Measurements from ENCODE around the gene TSN.
A peak's percentile ranks its signal among the peaks of the same experiment; 100 is the strongest.
"Not testable (repeated sequence)": the region's sequence is repeated elsewhere in the genome, so short reads cannot be mapped to it uniquely, and the experiment has no call there.

The TSN gene

DNA sequence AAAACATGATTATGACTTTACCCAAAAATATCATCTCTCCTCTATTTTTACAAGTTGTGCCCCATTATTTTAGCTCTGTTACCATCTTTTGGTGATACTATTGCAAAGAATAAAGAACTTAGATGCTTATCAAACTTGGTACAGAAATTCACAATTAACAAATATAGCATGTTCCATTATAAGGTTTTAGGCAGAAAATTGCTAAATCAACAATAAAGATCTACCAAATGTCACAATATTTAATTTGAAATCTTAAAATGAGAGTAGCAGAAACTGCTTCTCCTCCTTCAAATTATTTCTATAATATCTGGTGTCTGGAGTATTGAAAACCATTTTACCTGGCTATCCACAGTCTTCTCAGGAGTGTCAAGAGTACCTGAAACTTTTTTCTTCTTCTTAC is 27.5 kb upstream of the TSN start:
- Mint-ChIP-seq H3K4me1 (ENCODE audit: low read depth) (peaks cover 6% of the 10 kb centered on the region), H3K9me3 (no peaks in the 10 kb centered on the region), H3K27me3 (no peaks in the 10 kb centered on the region), H3K27ac (no peak overlapping the region), H3K36me3 (ENCODE audit: low read depth) (peaks cover 68% of the 10 kb centered on the region), H3K4me3 (no peak overlapping the region)
- intact Hi-C loops (cut with micrococcal nuclease) = no loop called here

DNA sequence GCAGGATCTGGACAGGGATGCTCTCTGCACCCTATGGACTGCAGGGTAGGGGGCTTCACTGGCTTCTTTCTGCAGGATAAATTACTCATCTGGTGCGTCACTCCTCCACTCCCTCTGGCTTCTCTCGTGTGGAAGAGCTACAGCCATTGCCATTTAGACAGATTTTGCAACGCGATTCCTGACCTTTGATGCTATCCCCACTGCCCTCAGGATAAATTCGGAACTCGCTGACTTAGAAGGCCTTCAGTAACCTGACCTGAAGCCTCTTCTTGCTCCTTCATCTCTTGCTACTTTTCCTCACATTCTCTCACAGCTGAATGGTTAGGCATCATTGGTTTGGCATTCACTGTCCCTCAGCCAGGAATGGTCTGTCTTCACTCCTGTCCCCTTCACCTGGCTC is 24.1 kb upstream of the TSN start:
- Mint-ChIP-seq H3K27me3 (no peaks in the 10 kb centered on the region), H3K36me3 (ENCODE audit: low read depth) (peaks cover 98% of the 10 kb centered on the region), H3K9me3 (no peaks in the 10 kb centered on the region), H3K4me3 (no peak overlapping the region), H3K27ac (no peak overlapping the region), H3K4me1 (ENCODE audit: low read depth) (peaks cover 9% of the 10 kb centered on the region)
- intact Hi-C loops (cut with micrococcal nuclease) = no loop called here

DNA sequence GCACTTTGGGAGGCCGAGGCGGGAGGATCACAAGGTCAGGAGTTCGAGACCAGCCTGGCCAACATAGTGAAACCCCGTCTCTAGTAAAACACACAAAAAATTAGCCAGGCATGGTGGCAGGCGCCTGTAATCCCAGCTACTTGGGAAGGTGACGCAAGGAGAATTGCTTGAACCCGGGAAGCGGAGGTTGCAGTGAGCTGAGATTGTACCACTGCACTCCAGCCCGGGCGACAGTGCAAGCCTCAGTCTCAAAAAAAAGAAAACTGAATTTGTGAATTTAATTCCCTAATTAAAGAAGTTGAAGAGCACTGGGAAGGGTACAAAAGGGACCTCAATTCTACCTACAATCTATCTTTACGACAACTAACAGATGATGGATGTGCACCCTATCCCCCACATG is 20.9 kb upstream of the TSN start:
- H3K27ac Mint-ChIP-seq; H3K9me3 Mint-ChIP-seq; intact Hi-C loops (cut with micrococcal nuclease); H3K27me3 Mint-ChIP-seq; H3K4me3 Mint-ChIP-seq: not testable (repeated sequence)
- H3K4me1 Mint-ChIP-seq (ENCODE audit: low read depth) = peaks cover 26% of the 10 kb centered on the region
- peaks cover 73% of the 10 kb centered on the region for H3K36me3 Mint-ChIP-seq (ENCODE audit: low read depth)

DNA sequence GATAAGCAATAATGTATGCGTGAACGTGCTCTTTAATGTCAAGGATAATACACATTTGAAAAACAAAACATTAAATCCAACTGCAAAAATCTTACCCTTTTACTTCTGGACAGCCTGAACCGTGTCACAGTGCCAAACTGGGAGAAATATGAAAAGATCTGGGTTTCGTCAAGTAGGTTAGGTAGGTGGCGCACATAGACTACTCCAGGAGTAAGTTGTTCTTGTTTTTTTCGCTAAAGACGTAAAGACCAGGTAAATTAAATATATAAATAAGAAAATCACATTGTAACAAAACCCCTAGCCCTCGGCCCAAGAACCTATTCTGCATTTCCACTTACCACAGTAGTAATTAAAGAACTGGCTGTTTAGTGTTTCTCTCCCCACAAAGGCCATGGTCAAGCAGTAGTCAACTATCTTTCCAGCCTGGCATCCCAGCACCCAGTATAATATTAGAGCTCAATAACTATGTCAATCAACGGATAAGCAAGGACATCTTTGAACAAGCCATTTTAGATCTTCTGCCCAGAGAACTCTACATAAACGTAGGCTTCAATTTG is 19.9 kb upstream of the TSN start:
- Mint-ChIP-seq H3K36me3 (ENCODE audit: low read depth) (peaks cover 62% of the 10 kb centered on the region), H3K27ac (peak overlapping the region; percentile 94), H3K4me3 (peak overlapping the region; percentile 98), H3K4me1 (ENCODE audit: low read depth) (peaks cover 27% of the 10 kb centered on the region), H3K9me3 (no peaks in the 10 kb centered on the region), H3K27me3 (no peaks in the 10 kb centered on the region)
- intact Hi-C loops (cut with micrococcal nuclease) = loop anchor here (1.0 kb wide), 1 partner anchor 86 kb away; the partner anchor contains the start of gene CLASP1

DNA sequence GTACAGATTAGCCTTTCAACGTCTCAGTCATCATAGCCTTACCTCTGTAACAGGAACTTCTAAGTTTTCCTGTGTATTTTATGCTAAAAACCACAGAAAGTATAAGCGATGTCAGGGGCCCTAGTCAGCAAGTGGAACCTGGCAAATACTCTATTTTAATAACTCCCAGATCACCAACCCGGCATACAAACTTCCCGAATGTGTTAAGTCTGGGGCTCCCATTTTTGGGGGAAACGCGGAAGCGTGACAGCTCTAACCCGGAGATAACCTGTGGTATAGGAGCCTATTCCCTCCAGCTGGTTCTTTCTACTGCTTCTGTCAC is 19.4 kb upstream of the TSN start:
- no peaks in the 10 kb centered on the region for H3K9me3 Mint-ChIP-seq
- intact Hi-C loops (cut with micrococcal nuclease) = loop anchor here (1.0 kb wide), 1 partner anchor 87 kb away; the partner anchor contains the start of gene CLASP1

DNA sequence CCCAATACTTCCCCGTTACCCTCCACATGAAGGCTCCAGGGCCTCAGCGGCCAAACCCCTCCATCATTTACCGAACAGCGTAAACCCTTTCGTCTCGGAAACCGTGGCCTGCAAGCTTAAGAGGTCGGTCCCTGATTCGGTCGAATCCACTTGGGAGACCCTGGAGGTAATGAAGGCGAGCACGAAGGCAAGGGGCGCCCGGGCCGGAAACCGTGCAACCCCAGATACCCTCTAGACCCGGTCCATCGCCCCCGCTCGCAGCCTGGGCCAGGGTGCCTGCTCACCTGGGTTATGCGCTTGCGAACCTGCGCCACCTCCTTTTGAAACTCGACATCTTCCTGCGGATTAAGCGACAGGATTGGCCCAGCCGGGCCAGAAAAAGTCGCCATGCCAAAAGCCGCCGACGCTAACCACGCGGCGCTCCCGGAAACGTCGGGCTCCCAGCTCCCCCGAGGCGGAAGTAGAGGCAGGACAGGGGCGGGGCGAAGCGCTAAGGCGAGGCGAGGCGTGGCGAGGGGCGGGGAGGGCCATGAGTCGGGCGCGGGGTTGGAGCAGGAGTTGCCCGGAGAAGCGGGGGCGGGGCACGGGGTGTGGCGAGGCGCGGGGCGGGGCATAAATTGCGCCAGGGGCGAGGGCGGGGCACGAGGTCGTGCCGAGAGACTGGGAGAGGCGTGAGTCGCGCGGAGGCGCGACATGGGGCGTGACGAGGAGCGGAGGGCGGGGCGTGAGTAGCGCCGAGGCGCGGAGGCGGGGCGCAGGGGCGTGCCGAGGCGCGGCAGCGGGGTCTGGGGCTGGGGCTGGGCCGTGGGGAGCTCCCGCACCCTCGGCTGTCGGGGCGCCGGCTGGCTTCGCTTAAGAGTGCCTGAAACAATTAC is 18.8 kb upstream of the TSN start, which contains the start of gene NIFK:
Gene NIFK, minus strand, starts transcription at position 414 of the 875 bp plus-strand sequence. Its CDS starts 25 bp downstream, at position 389.
- no peaks in the 10 kb centered on the region for H3K9me3 Mint-ChIP-seq
- peaks cover 37% of the 10 kb centered on the region for H3K4me1 Mint-ChIP-seq (ENCODE audit: low read depth)
- intact Hi-C loops (cut with micrococcal nuclease) = loop anchor here (1.0 kb wide), 3 partner anchors 19 to 206 kb away; partner anchors contain the start of genes CLASP1, RNU4ATAC and TSN
- no peaks in the 10 kb centered on the region for H3K27me3 Mint-ChIP-seq
- peak within 1 kb of the TSS; percentile 94 for H3K27ac Mint-ChIP-seq
- H3K4me3 Mint-ChIP-seq = peak within 1 kb of the TSS; percentile 98
- H3K36me3 Mint-ChIP-seq (ENCODE audit: low read depth) = peaks cover 51% of the 10 kb centered on the region

More for the DNA sequence above, 19.4 kb upstream of the TSN start:
- Mint-ChIP-seq H3K36me3 (ENCODE audit: low read depth) (peaks cover 57% of the 10 kb centered on the region), H3K4me3 (peak overlapping the region; percentile 98), H3K27me3 (no peaks in the 10 kb centered on the region), H3K4me1 (ENCODE audit: low read depth) (peaks cover 32% of the 10 kb centered on the region), H3K27ac (peak overlapping the region; percentile 94)

DNA sequence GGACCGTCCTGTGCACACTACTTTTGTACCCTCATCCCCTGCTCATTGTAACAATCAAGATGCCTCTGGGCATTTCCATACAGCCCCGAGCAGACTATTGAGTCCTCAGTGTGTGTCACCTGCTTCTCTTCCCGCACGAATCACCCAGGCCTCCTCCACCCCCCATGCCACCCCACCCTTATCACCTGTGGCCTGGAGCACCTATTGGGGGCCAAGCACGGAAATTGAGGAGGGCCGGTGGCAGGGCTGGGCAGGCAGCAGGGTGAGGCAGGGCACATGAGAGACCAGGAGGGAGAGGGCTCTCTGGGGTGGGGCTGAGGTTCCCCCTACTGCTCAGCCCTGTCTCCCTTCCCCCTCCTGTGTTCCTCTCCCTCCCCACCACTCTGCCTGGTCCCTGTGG is 14.5 kb upstream of the TSN start:
- intact Hi-C loops (cut with micrococcal nuclease) = no loop called here
- peaks cover 32% of the 10 kb centered on the region for H3K4me1 Mint-ChIP-seq (ENCODE audit: low read depth)
- no peaks in the 10 kb centered on the region for H3K27me3 Mint-ChIP-seq
- H3K4me3 Mint-ChIP-seq = no peak overlapping the region
- no peaks in the 10 kb centered on the region for H3K9me3 Mint-ChIP-seq
- no peak overlapping the region for H3K27ac Mint-ChIP-seq
- H3K36me3 Mint-ChIP-seq (ENCODE audit: low read depth) = peaks cover 10% of the 10 kb centered on the region

DNA sequence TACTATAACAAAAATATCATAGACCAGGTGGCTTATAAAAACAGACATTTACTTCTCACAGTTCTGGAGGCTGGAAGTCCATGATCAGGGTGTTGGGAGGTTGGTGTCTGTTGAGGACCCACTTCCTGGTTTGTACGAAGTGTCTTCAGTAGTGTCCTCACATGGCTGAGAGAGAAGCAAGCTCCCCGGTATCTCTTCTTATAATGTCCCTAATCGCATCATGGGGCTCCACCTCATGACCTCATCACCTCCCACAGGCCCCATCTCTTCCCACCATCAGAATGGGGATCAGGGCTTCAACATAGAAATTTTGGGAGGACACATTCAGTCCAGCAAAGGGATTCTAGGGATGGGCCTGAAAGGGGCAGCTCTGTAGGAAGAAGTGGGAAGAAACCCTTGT is 14.0 kb upstream of the TSN start:
- H3K27me3 Mint-ChIP-seq = no peaks in the 10 kb centered on the region
- peaks cover 32% of the 10 kb centered on the region for H3K4me1 Mint-ChIP-seq (ENCODE audit: low read depth)
- intact Hi-C loops (cut with micrococcal nuclease) = no loop called here

DNA sequence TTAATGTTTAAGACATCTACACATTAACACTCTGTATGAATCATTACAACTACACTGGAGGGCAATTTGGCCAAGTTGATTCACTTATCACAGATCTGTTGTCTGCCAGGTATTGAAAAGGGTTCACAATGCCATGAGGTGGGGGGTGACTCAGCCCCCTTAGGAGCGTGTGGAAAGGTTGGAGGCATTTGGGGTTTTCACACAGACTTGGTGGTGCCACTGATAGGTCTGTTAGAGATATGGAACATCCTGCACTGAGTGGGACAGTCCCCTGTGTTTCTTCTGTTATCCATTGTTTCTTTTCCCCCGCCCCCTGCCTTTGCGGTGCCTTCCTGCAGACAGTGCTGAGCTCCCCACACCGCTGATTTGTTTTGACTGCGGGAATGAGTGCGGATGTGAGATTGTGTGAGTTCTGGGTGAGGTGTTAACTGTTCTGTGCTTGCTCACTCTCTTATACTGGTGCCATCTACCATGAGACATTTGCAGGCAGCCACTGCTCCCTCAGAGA is 9.3 kb upstream of the TSN start:
- H3K27ac Mint-ChIP-seq = no peak overlapping the region
- H3K4me3 Mint-ChIP-seq = no peak overlapping the region
- intact Hi-C loops (cut with micrococcal nuclease) = no loop called here
- H3K27me3 Mint-ChIP-seq = no peaks in the 10 kb centered on the region
- H3K9me3 Mint-ChIP-seq = no peaks in the 10 kb centered on the region
- H3K4me1 Mint-ChIP-seq (ENCODE audit: low read depth) = peaks cover 10% of the 10 kb centered on the region
- H3K36me3 Mint-ChIP-seq (ENCODE audit: low read depth) = no peaks in the 10 kb centered on the region

More for the DNA sequence above, 14.0 kb upstream of the TSN start:
- H3K27ac Mint-ChIP-seq = no peak overlapping the region
- H3K36me3 Mint-ChIP-seq (ENCODE audit: low read depth) = peaks cover 5% of the 10 kb centered on the region
- no peak overlapping the region for H3K4me3 Mint-ChIP-seq
- H3K9me3 Mint-ChIP-seq = no peaks in the 10 kb centered on the region

DNA sequence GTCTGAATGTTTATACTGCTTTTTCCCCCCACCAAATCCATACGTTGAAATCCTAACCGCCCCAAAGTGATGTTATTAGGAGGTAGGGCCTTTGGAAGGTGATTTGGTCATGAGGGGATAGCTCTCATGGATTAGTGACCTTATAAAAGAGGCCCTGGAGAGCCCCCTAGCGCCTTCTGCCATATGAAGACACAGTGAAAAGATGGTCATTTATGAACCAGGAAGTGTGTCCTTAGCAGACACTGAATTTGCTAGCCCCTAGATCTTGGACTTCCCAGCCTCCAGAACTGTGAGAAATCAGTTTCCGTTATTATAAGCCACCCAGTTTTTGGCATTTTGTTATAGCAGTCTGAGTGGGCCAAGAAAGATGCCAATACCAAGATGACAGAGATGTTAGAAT is 7.2 kb upstream of the TSN start:
- H3K27ac Mint-ChIP-seq = peak overlapping the region; percentile 12
- no peaks in the 10 kb centered on the region for H3K9me3 Mint-ChIP-seq
- no peaks in the 10 kb centered on the region for H3K4me1 Mint-ChIP-seq (ENCODE audit: low read depth)
- intact Hi-C loops (cut with micrococcal nuclease) = no loop called here
- H3K36me3 Mint-ChIP-seq (ENCODE audit: low read depth) = no peaks in the 10 kb centered on the region
- no peaks in the 10 kb centered on the region for H3K27me3 Mint-ChIP-seq
- no peak overlapping the region for H3K4me3 Mint-ChIP-seq

DNA sequence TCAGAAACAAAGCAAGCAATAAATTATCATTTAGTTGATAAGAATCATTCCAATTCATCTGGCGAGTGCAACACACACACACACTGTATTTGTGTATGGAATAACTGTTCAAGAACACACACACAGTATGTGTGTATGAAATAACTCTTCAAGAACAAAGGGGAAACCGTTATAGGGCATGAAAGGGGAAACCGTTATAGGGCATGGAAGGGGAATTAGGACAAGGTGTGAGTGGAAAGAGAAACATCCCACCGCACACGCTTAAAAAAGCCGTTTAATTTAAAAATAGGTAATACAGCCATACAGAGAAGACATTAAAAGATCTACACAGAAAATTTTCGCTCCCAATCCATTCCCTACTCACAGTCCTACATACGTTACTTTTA is 607 bp upstream of the TSN start:
- intact Hi-C loops (cut with micrococcal nuclease) = loop anchor here (1.0 kb wide), 3 partner anchors 18 to 225 kb away; partner anchors contain the start of gene RNU4ATAC
- H3K4me3 Mint-ChIP-seq = peak overlapping the region; percentile 96
- H3K27ac Mint-ChIP-seq = peak overlapping the region; percentile 95
- no peaks in the 10 kb centered on the region for H3K9me3 Mint-ChIP-seq
- H3K4me1 Mint-ChIP-seq (ENCODE audit: low read depth) = peaks cover 33% of the 10 kb centered on the region
- no peaks in the 10 kb centered on the region for H3K27me3 Mint-ChIP-seq
- peaks cover 45% of the 10 kb centered on the region for H3K36me3 Mint-ChIP-seq (ENCODE audit: low read depth)

DNA sequence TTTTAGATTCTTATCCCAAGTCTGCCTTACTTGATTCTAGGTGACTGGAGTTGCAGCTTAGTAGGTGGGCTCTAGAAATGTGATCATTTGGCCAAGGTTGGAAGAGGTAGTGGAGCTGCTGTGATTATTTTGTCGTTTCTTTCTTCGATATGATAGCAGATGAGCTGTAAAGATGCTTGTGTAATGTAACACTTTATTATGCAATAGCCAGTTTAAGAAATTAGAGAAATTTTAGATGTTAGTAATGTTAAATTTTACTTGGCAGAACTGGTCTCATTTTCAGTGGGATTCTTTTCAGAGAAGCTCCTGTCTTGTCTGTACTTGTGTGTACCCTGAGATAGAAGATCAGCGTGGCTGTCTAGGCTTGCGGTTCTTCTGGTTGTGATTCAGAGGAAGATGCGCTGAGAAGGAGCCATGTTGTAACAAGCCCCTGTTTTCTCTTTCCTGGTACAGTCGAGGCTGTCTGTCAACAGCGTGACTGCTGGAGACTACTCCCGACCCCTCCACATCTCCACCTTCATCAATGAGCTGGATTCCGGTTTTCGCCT is 9.3 kb downstream of the TSN start:
- no peaks in the 10 kb centered on the region for H3K27me3 Mint-ChIP-seq
- intact Hi-C loops (cut with micrococcal nuclease) = no loop called here
- no peak overlapping the region for H3K4me3 Mint-ChIP-seq
- H3K36me3 Mint-ChIP-seq (ENCODE audit: low read depth) = peaks cover 91% of the 10 kb centered on the region
- no peaks in the 10 kb centered on the region for H3K4me1 Mint-ChIP-seq (ENCODE audit: low read depth)
- no peak overlapping the region for H3K27ac Mint-ChIP-seq
- H3K9me3 Mint-ChIP-seq = no peaks in the 10 kb centered on the region

DNA sequence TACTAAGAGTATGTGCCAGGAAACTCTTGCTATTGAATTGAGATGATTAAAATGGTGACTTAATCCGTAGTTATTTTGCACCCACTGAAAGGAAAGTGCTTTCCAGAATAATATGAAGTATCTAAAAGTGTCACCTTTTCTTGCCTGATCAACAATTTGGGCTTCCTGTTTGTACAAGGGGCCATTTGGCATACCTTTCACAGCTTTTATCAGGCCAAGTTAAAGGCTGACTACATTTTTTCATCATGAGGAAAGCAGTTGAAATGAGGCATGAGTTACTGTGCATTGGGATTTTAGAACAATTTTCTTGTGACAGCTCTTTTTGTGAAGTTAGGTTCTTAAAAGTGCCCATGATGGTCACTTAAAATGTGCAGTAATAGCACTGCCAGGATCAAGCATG is 11.2 kb downstream of the TSN start:
- no peaks in the 10 kb centered on the region for H3K4me1 Mint-ChIP-seq (ENCODE audit: low read depth)
- H3K36me3 Mint-ChIP-seq (ENCODE audit: low read depth) = peaks cover 79% of the 10 kb centered on the region
- H3K4me3 Mint-ChIP-seq = no peak overlapping the region

DNA sequence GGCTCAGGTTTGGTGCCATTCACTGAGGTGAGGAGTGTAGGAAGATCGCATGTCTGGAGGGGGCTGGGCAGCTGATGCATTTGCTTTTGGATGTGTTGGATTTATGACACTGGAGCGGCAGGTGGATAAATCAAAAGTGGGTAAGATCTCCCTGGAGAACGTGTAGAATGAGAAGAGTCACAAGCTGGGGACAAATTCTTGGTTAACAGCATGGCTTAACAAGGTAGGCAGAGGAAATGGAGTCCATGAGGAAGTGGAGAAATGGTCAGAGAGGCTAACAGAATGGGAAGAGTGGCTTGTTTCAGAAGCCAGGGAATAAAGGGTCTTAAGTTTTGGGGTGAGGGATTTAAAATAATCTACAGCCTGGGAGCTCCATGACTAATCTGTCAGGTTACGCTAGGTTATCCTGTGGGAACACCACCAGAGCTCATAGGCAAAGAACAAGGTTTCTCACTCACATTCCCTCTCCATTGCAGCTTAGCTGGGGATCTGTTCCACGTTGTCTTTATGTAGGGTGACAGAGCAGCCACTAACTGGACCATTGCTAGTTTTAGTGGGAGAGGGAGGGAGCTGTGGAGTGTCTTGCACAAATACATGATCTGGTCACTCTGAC is 12.8 kb downstream of the TSN start:
- Mint-ChIP-seq H3K27ac (no peak overlapping the region), H3K9me3 (no peaks in the 10 kb centered on the region), H3K27me3 (no peaks in the 10 kb centered on the region), H3K36me3 (ENCODE audit: low read depth) (peaks cover 62% of the 10 kb centered on the region), H3K4me3 (no peak overlapping the region), H3K4me1 (ENCODE audit: low read depth) (peaks cover 2% of the 10 kb centered on the region)
- intact Hi-C loops (cut with micrococcal nuclease) = no loop called here

More for the DNA sequence above, 11.2 kb downstream of the TSN start:
- Mint-ChIP-seq H3K27me3 (no peaks in the 10 kb centered on the region), H3K9me3 (no peaks in the 10 kb centered on the region), H3K27ac (no peak overlapping the region)
- intact Hi-C loops (cut with micrococcal nuclease) = no loop called here
